Neural progenitor cell (in vitro differentiated cells): ENCODE results near the gene ULK4. TPM values are rescaled to one million over a fixed set of nuclear protein-coding genes. Genes with fewer than 3 reads are reported as not detected.

ENCODE experiments used
- DNase-seq: peaks from one replicate; pipeline ENCODE4 v3.0.0-alpha.2; 2016; ENCODE audit warnings: low spot score
- H2AFZ ChIP-seq: fragments of 200-600 bp; sonication (generic); replicated peaks from 2 replicates; pipeline ENCODE4 v1.6.1; 2016; ENCODE audit warnings: antibody characterized with exemption
- H3F3A ChIP-seq: fragments of 200-600 bp; sonication (generic); 2 replicates; pipeline ENCODE4 v1.6.1; 2016; ENCODE audit warnings: antibody characterized with exemption, low read depth
- H3K27ac ChIP-seq: fragments of 200-600 bp; sonication (generic); 2 replicates; pipeline ENCODE4 v1.5.1; 2016; ENCODE audit warnings: mild to moderate bottlenecking
- H3K27me3 ChIP-seq: fragments of 200-600 bp; sonication (generic); 2 replicates; pipeline ENCODE4 v1.6.1; 2016; ENCODE audit warnings: mild to moderate bottlenecking, moderate library complexity
- H3K36me3 ChIP-seq: fragments of 200-600 bp; sonication (generic); 2 replicates; pipeline ENCODE4 v1.5.1; 2016
- H3K4me1 ChIP-seq: fragments of 200-600 bp; sonication (generic); 2 replicates; pipeline ENCODE4 v1.6.1; 2016; ENCODE audit warnings: mixed run types
- H3K4me2 ChIP-seq: fragments of 200-600 bp; sonication (generic); 2 replicates; pipeline ENCODE4 v1.6.1; 2016
- H3K4me3 ChIP-seq: fragments of 200-600 bp; sonication (generic); 2 replicates; pipeline ENCODE4 v1.5.1; 2016
- H3K79me2 ChIP-seq: fragments of 200-600 bp; sonication (generic); 2 replicates; pipeline ENCODE4 v1.6.1; 2016; ENCODE audit warnings: low read depth
- H3K9ac ChIP-seq: fragments of 200-600 bp; sonication (generic); 2 replicates; pipeline ENCODE4 v1.6.1; 2016
- H3K9me3 ChIP-seq: fragments of 200-600 bp; sonication (generic); 2 replicates; pipeline ENCODE4 v1.5.1; 2016; ENCODE audit warnings: low read depth
- H4K20me1 ChIP-seq: fragments of 200-600 bp; sonication (generic); 2 replicates; pipeline ENCODE4 v1.6.1; 2016; ENCODE audit warnings: low read depth
- H3K27ac Mint-ChIP-seq: 3 replicates; pipeline ENCODE4 v1.8.0; 2021; ENCODE audit warnings: mixed read lengths
- H3K27me3 Mint-ChIP-seq: 2 replicates; pipeline ENCODE4 v1.8.0; 2022; ENCODE audit warnings: low read depth, mild to moderate bottlenecking, inconsistent platforms, moderate library complexity, mixed read lengths; ENCODE audit not compliant: insufficient read depth
- H3K36me3 Mint-ChIP-seq: 3 replicates; pipeline ENCODE4 v1.8.0; 2021; ENCODE audit warnings: mixed read lengths
- H3K4me1 Mint-ChIP-seq: 3 replicates; pipeline ENCODE4 v1.8.0; 2021; ENCODE audit warnings: mixed read lengths
- H3K4me3 Mint-ChIP-seq: 3 replicates; pipeline ENCODE4 v1.8.0; 2021; ENCODE audit warnings: mild to moderate bottlenecking, moderate library complexity, mixed read lengths
- H3K9me3 Mint-ChIP-seq: 3 replicates; pipeline ENCODE4 v1.8.0; 2020; ENCODE audit warnings: mixed read lengths
- CTCF ChIP-seq: fragments of 200-600 bp; sonication (generic); IDR thresholded peaks from 2 replicates; pipeline ENCODE4 v1.5.1; 2017; ENCODE audit warnings: antibody characterized with exemption, mild to moderate bottlenecking
- EZH2 ChIP-seq: fragments of 200-600 bp; sonication (generic); IDR thresholded peaks from 2 replicates; pipeline ENCODE4 v1.6.1; 2017; ENCODE audit warnings: antibody characterized with exemption, mild to moderate bottlenecking, moderate library complexity
- EZH2phosphoT487 ChIP-seq: fragments of 200-600 bp; sonication (generic); IDR thresholded peaks from 2 replicates; pipeline ENCODE4 v1.6.1; 2017; ENCODE audit warnings: antibody characterized with exemption
- total RNA-seq: library from RNA; depleted of rRNA; stranded (reverse); fragments of >200 nt; gene quantifications from 2 replicates; pipeline ENCODE4 v1.2.3, GENCODE V29; 2015; ENCODE audit warnings: low replicate concordance

ULK4 gene
- total RNA-seq, 1 donor from 2014 or later, result 33.0 TPM

GRCh38 chr3:41907330-41908073, 54.4 kb downstream of the ULK4 start:
- no peak overlapping the region for H3K4me3 ChIP-seq
- no peaks in the 10 kb centered on the region for H3K27me3 ChIP-seq
- H3K4me2 ChIP-seq, result no peak overlapping the region
- no peaks in the 10 kb centered on the region for H3K79me2 ChIP-seq
- no peak overlapping the region for H3K27ac ChIP-seq
- DNase-seq, result no peak
- Mint-ChIP-seq H3K36me3 (peaks cover 7% of the 10 kb centered on the region), H3K27me3 (no peaks in the 10 kb centered on the region), H3K4me1 (no peaks in the 10 kb centered on the region), H3K9me3 (no peaks in the 10 kb centered on the region), H3K27ac (no peak overlapping the region), H3K4me3 (no peak overlapping the region)
- peaks cover 3% of the 10 kb centered on the region for H3K4me1 ChIP-seq
- no peaks in the 10 kb centered on the region for H4K20me1 ChIP-seq
- no peak overlapping the region for H3K9ac ChIP-seq
- no peaks in the 10 kb centered on the region for H3F3A ChIP-seq
- H3K9me3 ChIP-seq, result no peaks in the 10 kb centered on the region
- H2AFZ ChIP-seq, result no peak overlapping the region
- peaks cover 2% of the 10 kb centered on the region for H3K36me3 ChIP-seq
- TF ChIP-seq CTCF (no peak), EZH2 (no peak), EZH2phosphoT487 (no peak)

DNA sequence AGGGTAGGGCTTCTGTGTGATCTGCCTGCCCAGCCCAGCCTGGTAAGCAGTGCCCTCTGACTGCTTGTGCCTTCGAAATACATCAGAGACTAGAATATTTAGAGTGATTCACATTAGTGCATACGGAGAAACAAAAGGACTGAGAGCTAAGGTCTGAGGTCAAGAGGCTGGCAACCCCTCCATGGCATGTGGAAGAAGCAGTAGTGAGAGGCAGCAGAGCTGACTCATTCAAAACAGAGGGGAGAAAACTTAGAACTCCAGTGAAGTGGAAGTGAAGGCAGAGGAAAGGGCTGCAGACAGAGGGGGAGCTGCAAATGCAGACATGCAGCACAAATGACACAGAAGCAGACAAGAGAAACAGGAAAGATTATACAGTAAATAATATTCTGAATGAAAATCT, 61.6 kb downstream of the ULK4 start:
- Mint-ChIP-seq H3K4me3 (peak overlapping the region; percentile 0), H3K27ac (peak overlapping the region; percentile 82), H3K9me3 (no peaks in the 10 kb centered on the region), H3K36me3 (peaks cover 7% of the 10 kb centered on the region), H3K4me1 (peaks cover 13% of the 10 kb centered on the region), H3K27me3 (no peaks in the 10 kb centered on the region)
- peak; percentile 16 for DNase-seq
- H3K9me3 ChIP-seq, result no peaks in the 10 kb centered on the region
- H3K4me3 ChIP-seq, result no peak overlapping the region
- TF ChIP-seq EZH2 (no peak), CTCF (no peak), EZH2phosphoT487 (no peak)
- H3K4me1 ChIP-seq, result peaks cover 3% of the 10 kb centered on the region
- H3K27me3 ChIP-seq, result no peaks in the 10 kb centered on the region
- H3K9ac ChIP-seq, result no peak overlapping the region
- no peaks in the 10 kb centered on the region for H4K20me1 ChIP-seq
- no peak overlapping the region for H3K4me2 ChIP-seq
- H3K79me2 ChIP-seq, result no peaks in the 10 kb centered on the region
- no peaks in the 10 kb centered on the region for H3K36me3 ChIP-seq
- no peak overlapping the region for H2AFZ ChIP-seq
- no peaks in the 10 kb centered on the region for H3F3A ChIP-seq
- no peak overlapping the region for H3K27ac ChIP-seq

DNA sequence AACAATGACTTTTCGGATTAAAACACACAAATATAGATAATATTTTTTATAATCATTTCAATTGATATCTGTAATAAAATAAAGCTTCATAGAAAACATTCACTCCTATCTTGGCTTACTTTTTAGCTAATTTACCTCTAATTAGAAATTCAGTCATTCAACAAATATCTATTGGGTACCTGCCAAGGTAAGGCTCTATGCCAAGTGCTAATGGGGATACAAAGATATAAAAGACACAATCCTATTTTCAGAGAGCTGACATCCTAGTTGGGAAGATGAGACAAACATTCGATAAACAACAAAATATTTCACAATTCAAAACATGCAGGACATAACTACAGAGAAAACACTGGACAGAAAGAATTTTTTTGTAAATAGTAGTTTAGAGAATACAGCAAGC, 63.3 kb downstream of the ULK4 start:
- no peak overlapping the region for H3K4me3 ChIP-seq
- H3K4me2 ChIP-seq, result no peak overlapping the region
- Mint-ChIP-seq H3K4me1 (peaks cover 13% of the 10 kb centered on the region), H3K36me3 (peaks cover 7% of the 10 kb centered on the region), H3K4me3 (no peak overlapping the region), H3K9me3 (no peaks in the 10 kb centered on the region), H3K27me3 (no peaks in the 10 kb centered on the region), H3K27ac (no peak overlapping the region)
- no peaks in the 10 kb centered on the region for H3K9me3 ChIP-seq
- H3K9ac ChIP-seq, result no peak overlapping the region
- no peaks in the 10 kb centered on the region for H3K79me2 ChIP-seq
- no peak for DNase-seq
- H2AFZ ChIP-seq, result no peak overlapping the region
- H3K36me3 ChIP-seq, result no peaks in the 10 kb centered on the region
- no peaks in the 10 kb centered on the region for H3F3A ChIP-seq
- H3K27ac ChIP-seq, result no peak overlapping the region
- no peaks in the 10 kb centered on the region for H4K20me1 ChIP-seq
- H3K27me3 ChIP-seq, result no peaks in the 10 kb centered on the region
- H3K4me1 ChIP-seq, result peaks cover 3% of the 10 kb centered on the region
- TF ChIP-seq CTCF (no peak), EZH2 (no peak), EZH2phosphoT487 (no peak)
